Dermis blood vessel endothelial cell (primary cell): ENCODE measurements around the gene PKMYT1. TPM values are rescaled to one million over a fixed set of nuclear protein-coding genes. Genes with fewer than 3 reads are reported as not detected.
"Not testable (repeated sequence)": the region's sequence is repeated elsewhere in the genome, so short reads cannot be mapped to it uniquely, and the experiment has no call there.

Source experiments
- DNase-seq: peaks from one replicate; pipeline ENCODE4 v3.0.0; 2010
- total RNA-seq: library from RNA; depleted of rRNA; stranded (reverse); fragments of >200 nt; gene quantifications from 2 replicates; pipeline ENCODE4 v1.2.3, GENCODE V29; 2014

PKMYT1 gene
- total RNA-seq, 1 donor from 2014 or later, result 4.4 TPM

GRCh38 chr16:2955779-2956578 is 24.3 kb downstream of the PKMYT1 start:
- DNase-seq, result no peak

GRCh38 chr16:2955438-2955778 is 24.8 kb downstream of the PKMYT1 start:
- no peak for DNase-seq

- DNase-seq, result no peak
Measured at GRCh38 chr16:2954656-2955381, 25.4 kb downstream of the PKMYT1 start.

- no peak for DNase-seq
Measured at GRCh38 chr16:2953706-2954627, 26.3 kb downstream of the PKMYT1 start.

GRCh38 chr16:2952679-2953078 is 27.6 kb downstream of the PKMYT1 start:
- DNase-seq, result no peak

GRCh38 chr16:2950773-2951172 is 29.5 kb downstream of the PKMYT1 start:
- DNase-seq, result no peak

- DNase-seq, result no peak
Measured at GRCh38 chr16:2950353-2950724, 29.9 kb downstream of the PKMYT1 start.

- DNase-seq, result no peak
Measured at GRCh38 chr16:2949705-2950352, 30.4 kb downstream of the PKMYT1 start.

GRCh38 chr16:2948807-2949704 is 31.2 kb downstream of the PKMYT1 start:
- DNase-seq, result no peak

- no peak for DNase-seq
Measured at GRCh38 chr16:2946649-2947048, 33.6 kb downstream of the PKMYT1 start.

- DNase-seq, result not testable (repeated sequence)
Measured at GRCh38 chr16:2943716-2944115, 36.5 kb downstream of the PKMYT1 start.

- no peak for DNase-seq
Measured at GRCh38 chr16:2942045-2942444, 38.2 kb downstream of the PKMYT1 start.

- no peak for DNase-seq
Measured at GRCh38 chr16:2939968-2940367, 40.3 kb downstream of the PKMYT1 start.

- no peak for DNase-seq
Measured at GRCh38 chr16:2938206-2938605, 42.0 kb downstream of the PKMYT1 start.

GRCh38 chr16:2937170-2937569 is 43.1 kb downstream of the PKMYT1 start:
- DNase-seq, result no peak

GRCh38 chr16:2936436-2937011 is 43.7 kb downstream of the PKMYT1 start:
- no peak for DNase-seq

- no peak for DNase-seq
Measured at GRCh38 chr16:2934450-2934849, 45.8 kb downstream of the PKMYT1 start.

- DNase-seq, result no peak
Measured at GRCh38 chr16:2933701-2934100, 46.5 kb downstream of the PKMYT1 start.

- no peak for DNase-seq
Measured at GRCh38 chr16:2933136-2933535, 47.1 kb downstream of the PKMYT1 start.

GRCh38 chr16:2931231-2931914 is 48.9 kb downstream of the PKMYT1 start:
- DNase-seq, result not testable (repeated sequence)

- no peak for DNase-seq
Measured at GRCh38 chr16:2930236-2930635, 50.0 kb downstream of the PKMYT1 start.
